Left forelimb (tissue), 1 donor: ENCODE results near the gene CAPN11.
"Not testable (repeated sequence)": the region's sequence is repeated elsewhere in the genome, so short reads cannot be mapped to it uniquely, and the experiment has no call there.

Source experiments
- DNase-seq: peaks from one replicate; pipeline ENCODE4 v3.0.0-alpha.2; 2018; ENCODE audit warnings: low spot score

CAPN11 gene

DNA sequence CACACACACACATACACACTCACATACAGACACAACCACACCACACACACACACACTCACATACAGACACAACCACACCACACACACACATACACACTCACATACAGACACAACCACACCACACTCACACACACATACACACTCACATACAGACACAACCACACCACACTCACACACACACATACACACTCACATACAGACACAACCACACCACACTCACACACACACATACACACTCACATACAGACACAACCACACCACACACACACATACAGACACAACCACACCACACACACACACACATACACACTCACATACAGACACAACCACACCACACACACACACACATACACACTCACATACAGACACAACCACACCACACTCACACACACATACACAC is 23.2 kb downstream of the CAPN11 start:
- not testable (repeated sequence) for DNase-seq

DNA sequence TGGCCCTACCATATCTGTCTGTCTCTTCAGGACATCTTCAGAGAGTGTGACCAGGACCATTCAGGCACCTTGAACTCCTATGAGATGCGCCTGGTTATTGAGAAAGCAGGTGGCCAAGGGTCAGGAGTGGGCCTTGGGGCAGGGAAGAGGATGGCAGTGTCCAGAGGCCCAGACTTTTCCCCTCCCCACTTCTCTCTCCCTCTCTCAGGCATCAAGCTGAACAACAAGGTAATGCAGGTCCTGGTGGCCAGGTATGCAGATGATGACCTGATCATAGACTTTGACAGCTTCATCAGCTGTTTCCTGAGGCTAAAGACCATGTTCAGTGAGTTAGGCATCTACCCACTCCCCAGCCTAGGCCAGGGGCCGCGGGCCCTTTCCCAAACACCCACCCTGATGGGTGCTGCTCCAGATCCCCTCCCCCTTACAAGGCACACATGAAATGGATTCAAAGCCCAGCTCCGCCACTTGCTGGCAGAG is 24.3 kb downstream of the CAPN11 start:
- no peak for DNase-seq

DNA sequence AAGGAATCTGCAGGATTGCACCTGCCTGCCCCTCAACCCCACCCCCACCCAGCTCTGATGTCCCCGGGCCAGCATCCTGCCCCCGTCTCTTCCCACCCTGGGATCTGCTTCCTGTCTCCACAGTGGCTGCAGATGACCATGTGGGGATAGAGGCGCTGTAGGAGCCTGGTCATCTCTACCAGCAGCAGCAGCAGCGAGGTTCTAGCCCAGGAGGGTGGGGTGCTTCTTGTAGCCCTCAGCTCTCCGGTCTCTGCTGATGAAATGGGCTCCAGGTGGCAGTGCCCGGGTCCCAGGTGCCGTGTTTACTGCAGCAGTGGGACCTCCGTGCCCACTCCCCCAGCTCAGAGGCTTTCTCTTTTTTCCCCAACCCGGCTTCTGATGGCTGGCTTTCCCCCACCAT is 25.2 kb downstream of the CAPN11 start:
- no peak for DNase-seq

DNA sequence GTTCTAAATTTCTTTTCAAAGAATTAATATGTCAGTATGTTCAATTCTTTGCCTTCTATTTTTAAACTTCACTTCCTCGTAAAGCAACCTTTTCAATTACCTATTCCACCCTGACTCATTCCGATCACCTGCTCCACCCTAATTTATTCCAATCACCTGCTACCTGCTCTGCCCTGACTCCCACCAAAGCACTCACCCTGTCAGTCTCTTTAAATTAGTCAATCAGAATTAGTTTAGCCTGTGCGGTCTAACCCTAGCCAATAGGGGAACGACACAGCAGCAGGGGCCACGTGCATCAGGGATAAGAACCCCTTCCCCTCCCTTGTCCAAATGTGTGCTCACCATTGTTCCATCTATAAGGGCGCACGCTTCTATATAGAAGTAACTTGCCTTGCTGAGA is 26.7 kb downstream of the CAPN11 start:
- DNase-seq: not testable (repeated sequence)

DNA sequence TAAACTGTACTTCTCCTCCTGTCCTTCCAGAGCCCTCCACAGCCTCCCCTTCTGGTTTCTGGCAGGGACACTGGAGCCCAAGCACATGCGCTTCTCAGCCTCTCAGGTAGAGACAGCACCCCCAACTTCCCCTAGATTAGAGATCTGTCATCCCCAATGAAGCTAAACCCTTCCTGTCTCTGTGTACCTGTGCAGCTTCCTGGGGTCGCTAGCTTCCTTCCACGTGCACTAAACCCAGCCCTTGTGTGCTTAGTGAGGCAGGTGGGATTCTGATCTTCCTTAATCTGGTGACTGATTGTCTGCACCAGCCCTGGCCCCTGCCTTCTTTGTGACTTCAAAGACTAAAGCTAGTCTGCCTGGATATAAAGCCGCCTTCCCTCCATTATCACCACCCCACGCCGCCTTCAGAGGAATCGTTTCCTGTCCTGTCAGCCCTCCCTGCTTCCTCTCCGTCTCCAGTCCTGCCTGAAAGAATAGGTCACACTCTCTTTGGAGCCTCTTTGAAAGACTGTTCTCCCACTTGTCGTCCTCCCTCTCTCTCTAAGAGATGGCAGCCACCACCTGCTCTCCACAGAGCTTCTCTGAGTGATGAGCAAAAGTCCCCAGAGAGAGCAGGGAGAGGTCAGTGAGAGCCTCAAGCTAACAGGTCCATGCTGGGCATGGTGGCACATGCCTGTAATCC is 27.5 kb downstream of the CAPN11 start:
- no peak for DNase-seq

DNA sequence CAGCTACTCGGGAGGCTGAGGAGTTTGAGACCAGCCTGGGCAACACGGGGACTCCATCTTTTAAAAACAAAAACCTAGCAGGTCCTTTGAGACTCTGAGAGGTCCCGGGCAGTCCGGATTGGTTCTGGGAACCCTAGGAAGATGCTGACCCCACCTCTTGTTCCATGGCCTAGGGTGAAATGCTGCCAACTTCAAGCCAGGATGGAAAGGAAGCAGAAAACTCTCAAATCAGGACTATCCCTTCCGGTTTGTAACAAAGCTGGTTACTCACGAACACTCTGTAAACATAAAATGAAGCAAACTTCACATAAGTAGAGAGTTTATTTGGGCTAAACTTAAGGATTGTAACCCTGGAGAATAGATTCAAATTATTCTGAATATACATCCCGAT is 28.0 kb downstream of the CAPN11 start:
- DNase-seq: no peak

DNA sequence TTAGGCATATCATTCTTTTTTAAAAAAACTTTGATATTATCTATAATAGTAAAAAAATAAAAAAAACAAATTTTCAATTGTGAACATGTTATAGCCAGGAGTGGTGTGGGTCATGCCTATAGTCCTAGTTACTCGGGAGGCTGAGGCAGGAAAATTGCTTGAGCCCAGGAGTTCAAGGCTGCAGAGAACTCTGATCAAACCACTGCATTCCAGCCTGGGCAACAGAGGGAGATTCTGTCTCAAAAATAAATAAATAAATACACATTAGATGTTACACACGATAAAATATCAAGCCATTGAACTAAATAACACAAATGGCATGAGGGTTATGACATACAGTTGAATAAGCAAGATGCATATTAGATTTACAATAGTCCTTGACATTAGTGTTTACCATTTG is 30.2 kb downstream of the CAPN11 start:
- no peak for DNase-seq

DNA sequence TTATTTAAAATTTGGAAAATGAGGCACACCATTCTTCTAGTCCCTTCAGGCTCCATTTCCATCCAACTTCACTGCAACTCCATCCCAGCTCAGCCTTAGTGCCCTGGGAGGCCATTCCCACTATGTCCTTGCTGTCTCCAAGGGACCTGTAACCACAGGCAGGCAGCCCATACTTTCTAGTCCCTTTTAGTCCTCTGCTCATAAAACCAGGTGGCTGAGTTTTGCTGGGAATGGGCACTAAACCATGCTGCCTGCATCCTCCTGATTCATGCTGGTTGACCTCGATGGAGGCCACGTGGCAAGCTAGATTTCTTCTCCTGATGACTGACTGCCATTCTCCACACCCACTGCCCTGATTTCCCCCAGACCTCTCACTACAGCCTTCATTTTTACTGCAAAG is 30.6 kb downstream of the CAPN11 start:
- DNase-seq: no peak

DNA sequence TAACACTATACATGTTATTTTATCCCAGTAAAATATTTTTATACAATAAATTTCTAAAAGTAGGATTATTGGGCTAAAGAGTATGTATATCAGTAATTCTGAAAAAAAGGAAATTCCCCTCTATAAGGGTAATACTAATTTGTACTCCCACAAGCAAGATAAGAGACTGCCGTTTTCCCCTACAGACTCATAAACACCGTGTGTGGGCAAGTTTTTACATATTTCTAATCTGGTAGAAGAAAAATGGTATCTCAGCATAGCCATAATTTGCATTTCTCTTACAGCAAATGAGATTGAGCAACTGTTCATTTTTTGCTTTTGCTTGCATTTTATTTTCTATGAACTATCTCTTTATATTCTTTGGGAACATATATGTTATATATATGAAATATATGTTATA is 32.1 kb downstream of the CAPN11 start:
- DNase-seq: no peak

DNA sequence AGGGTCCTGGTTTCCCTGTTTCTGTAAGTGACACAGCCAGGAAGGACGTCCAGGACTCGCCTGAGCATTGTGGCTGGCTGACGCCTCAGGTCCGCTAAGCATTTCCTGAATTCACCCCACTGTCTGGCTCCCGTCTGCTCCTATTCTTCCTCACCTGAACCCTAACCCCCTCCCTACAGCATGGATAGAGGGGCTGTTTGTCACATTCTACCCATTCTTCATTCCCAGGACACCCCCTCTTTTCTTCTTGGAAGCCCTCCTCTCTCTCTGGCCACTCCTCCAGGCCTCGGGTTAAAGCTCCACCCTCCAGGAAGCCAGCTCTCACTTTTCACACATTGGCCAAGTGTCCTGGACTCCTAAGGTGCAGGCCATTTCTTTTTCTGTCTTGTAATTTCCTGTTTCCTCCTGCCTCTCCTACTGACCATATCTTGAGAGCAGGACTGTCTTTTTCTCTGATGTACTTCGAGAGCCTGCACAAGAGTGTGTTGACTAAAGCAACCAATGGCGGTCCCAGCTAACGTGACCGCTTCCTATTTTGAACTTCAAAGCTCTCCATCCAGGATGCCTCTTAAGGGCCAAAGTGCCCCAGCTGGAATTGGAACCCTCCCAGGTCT is 33.9 kb downstream of the CAPN11 start:
- DNase-seq: no peak

DNA sequence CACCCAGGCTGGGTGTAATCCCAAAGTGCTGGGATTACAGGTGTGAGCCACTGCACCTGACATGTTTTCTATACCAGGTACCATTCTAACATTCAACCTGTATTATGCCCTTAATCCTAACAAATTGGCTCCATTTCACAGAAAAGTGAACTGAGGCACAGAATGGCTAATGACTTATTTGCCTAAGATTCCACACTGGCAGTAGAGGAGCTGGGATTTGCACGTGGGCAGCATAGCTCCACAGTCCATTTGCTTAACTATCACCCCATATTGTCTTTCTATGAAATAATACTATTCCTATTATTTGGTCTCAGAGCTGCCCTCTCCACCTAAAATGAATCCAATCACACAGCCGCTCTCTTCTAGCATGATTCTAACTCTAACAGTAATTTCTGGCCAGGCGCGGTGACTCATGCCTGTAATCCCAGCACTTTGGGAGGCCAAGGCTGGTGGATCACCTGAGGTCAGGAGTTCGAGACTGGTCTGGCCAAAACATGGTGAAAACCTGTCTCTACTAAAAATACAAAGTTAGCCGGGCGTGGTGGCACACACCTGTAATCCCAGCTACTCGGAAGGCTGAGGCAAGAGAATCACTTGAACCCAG is 34.8 kb downstream of the CAPN11 start:
- DNase-seq: no peak

DNA sequence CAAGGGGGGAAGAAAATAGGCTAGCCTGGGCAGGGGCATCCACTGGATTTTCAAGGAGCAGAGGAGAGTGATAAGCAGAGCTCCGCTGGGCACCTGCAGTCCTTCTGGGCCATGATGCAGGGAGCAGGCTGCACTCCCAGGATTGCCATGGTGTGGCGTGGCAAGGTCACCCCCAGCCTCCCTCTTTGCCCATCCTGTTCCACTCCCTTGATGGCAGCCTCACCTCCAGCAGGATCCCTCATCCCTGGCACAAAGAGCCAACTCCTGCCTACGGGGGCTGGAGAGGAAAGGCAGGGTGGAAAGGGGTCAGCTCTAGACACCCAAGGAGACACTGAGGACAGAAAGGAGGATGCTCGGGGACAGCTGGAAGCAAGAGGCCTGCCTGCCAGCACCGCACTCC is 35.7 kb downstream of the CAPN11 start:
- no peak for DNase-seq

DNA sequence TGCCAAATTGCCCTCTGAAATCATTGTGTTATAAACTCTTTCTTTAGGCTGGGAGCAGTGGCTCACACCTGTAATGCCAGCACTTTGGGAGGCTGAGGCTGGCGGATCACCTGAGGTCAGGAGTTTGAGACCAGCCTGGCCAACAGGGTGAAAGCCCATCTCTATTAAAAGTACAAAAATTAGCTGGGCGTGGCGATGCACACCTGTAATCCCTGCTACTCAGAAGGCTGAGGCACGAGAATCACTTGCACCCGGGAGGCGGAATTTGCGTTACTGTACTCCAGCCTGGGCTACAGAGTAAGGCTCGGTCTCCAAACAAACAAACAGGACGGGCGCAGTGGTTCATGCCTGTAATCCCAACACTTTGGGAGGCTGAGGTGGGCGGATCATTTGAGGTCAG is 37.7 kb downstream of the CAPN11 start:
- DNase-seq: not testable (repeated sequence)

DNA sequence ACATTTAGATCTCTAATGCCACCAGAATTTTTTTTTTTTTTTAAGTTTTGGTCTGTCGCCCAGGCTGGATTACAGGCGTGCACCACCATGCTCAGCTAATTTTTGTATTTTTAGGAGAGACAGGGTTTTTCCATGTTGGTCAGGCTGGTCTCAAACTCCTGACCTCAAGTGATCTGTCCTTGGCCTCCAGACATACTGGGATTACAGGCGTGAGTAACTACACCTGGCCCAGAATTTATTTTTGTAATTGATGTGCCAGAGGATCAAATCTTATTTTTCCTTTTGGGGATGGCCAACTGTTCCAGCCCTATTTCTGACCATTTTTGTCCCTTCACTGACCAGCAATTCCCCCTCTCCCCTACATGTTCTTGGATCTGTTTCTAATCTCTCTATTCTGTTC is 40.1 kb downstream of the CAPN11 start:
- DNase-seq: no peak

DNA sequence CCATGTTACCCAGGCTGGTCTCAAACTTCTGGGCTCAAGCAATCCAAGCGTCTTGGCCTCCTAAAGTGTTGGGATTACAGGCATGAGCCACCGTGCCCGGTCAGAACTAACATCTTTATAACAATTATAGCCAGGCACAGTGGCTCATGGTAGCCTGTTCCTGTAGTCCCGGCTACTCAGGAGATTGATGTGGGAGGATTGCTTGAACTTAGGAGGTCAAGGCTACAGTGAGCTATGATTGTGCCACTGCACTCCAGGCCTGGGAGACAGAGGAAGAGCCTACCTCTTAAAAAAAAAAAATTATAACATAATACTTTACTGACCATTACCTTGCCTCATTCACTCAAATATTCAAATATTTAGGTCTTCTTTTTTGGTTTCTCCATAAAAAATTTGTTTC is 41.3 kb downstream of the CAPN11 start:
- DNase-seq: no peak

DNA sequence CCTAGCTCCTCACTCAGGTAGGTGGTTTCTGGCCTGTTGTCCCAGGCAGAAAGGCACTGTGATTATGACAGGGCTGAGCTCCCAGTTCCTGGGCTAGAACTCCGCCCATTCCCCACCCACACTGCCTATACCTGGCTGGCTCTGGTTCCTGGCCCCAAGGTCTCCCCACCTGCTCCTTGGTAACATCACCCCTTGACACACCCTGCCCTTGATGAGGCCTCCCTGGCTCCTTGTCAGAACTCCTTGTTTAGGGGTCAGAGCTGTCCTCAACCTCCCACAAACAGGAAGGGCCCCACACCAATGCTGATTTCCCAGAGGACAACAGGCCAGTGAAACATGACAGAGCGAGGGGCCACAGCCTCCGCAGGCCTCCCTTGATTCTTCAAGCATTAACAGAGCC is 42.6 kb downstream of the CAPN11 start:
- no peak for DNase-seq

DNA sequence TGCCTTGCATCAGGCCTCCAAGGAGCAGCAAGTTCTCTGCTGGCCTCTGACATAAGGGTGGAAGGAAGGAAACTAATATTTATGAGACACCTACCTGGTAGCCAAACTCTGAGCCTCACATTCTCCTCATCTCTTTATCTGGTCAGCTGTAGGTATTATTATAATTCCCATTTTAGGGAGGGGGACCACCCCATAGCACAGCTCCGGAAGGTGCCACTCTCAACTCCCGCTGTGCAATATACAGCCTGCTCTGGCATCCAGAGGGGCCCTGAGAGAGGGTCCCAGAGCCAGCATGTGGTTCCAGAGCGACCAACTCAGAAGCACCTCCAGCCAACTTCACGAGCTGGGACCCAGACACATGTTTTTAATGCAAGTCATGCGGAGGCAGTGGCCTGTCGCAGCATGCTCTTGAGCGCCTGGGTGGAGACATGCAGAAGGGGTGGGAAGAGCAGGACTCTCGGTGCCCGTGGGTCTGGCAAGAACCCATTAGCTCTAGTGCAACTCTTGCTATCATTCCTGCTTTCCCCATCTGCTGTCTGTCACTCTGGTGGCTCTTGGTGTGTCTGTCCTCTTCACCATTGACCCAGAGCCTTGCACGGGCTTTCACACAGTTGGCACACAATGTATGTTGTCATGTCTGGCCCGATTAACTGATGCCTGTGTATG is 43.2 kb downstream of the CAPN11 start:
- DNase-seq: no peak

DNA sequence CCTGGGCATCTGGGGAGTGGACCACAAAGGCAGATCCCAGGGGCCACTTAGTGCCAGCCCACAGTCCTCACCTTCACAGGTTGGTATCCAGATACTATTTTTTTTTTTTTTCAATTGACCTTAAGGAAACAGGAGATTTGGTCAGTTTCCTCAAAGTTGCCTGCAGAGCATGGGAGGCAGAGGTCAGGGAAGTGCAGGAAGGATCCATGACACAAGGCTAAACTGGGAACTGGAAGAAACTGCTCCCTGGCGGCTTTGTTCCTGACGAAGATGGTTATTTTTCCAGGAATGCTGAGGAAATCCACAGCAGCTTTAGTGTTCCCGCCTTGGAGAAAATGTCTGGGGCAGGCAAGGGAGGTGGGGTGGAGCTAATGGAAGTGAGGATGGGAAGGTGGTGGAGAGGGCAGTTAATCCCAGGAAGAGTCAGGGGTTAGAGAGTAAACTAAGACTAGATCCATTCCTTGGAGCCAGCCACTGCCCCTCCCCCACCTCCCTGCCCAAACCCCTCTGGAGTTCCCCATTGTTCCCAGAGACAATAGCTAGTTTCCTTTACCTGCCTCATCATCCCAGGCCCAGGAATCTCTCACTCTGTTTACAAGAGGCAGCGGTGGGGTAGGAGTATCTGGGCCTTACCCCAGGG is 43.8 kb downstream of the CAPN11 start:
- DNase-seq: no peak

DNA sequence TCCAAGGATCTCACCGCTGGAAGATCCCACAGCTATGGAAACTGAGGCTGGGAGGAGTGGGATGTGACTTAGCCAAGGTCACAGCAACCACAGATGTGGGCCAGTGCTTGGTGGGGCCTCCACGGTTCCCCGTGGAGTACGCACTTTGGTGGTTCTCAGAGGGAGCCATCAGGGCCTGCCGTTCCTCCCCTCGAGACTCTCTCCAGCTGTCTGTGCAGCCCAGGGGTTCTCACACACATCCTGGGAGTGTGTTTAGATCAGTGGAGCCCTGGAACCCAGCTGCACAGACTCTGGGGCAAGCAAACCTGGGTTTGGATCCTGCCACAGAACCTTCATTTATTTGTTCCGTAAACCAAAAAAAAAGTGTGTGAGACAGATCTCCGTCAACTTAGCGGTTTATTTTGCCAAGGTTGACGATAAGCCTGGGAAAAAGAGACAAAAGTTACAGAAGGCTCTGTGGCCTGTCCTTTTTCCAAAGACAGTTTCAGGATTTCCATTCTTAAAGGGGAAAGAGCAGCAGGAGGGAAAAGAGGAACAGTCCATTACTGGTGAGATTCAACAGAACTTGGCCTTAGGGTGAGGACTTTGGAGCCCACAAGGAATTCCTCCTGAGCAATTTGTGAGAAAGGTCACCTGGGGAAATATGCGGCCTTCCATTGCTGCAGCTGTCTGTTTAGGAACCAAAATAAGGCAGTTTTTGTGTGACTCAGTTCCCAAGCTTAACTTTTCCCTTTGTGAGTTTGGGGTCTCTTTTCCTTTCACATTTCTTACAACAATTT is 44.5 kb downstream of the CAPN11 start:
- DNase-seq: no peak

DNA sequence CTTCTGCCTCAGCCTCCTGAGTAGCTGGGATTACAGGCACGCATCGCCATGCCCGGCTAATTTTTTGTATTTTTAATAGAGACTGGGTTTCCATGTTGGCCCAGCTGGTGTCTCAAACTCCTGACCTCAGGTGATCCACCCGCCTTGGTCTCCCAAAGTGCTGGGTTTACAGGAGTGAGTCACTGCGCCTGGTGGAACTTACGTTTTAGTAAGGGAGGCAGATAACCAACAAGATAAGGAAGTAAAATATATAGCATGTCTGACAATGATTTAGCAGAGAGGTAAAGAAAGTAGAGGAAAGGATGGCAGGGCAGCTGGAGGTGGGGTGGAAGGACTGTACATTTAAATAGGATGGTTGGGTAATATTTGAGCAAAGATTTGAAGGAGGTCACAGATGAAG is 45.3 kb downstream of the CAPN11 start:
- DNase-seq: no peak

DNA sequence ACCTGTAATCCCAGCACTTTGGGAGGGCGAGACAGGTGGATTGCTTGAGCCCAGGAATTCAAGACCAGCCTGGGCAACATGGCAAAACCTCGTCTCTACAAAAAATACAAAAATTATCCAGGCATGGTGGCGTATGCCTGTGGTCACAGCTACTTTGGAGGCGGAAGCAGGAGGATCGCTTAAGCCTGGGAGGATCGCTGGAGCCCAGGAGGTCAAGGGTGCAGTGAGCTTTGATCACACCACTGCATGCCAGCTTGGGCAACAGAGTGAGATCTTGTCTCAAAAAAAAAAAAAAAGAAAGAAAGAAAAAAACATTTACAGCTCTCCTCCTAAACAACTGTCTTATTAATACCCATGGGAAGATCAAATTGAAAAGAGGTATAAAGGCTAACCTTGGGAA is 49.3 kb downstream of the CAPN11 start:
- no peak for DNase-seq

DNA sequence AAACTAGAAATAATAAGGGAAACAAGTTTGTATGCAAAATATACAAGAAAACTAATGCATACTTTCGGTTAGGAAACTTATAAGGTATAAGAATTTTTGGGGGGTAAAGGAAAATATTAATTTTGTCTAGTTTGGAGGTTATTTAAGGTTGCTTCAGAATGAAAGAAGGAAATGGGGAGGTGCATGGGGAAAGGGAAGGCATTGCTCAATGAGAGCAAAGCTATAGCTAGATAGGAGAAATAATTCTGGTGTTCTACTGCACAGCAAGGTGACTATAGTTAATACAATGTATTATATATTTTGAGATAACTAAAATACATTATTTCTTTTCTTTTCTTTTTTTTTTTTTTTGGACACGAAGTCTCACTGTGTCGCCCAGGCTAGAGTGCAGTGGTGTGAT is 52.7 kb downstream of the CAPN11 start:
- no peak for DNase-seq
